Liver (tissue), 9 donors: ENCODE results near the gene S1PR4. TPM values are rescaled to one million over a fixed set of nuclear protein-coding genes. Genes with fewer than 3 reads are reported as not detected.

Experiments used
- DNase-seq: peaks from one replicate; pipeline ENCODE4 v3.0.0-alpha.2; 2017; ENCODE audit warnings: low spot score
- H3K27ac ChIP-seq, 2 donors: one replicate each; pipeline ENCODE4 v1.7.0; 2013; ENCODE audit warnings: inconsistent platforms in 2 of 2, low read length in 2 of 2, control low read depth in 1 of 2, low read depth in 1 of 2, mild to moderate bottlenecking in 1 of 2
- H3K27me3 ChIP-seq, 4 donors: one replicate each; pipeline versions ENCODE4 v1.6.1 to v1.7.0; 2013; ENCODE audit warnings: low read length in 3 of 4, inconsistent platforms in 1 of 4, mild to moderate bottlenecking in 1 of 4, moderate library complexity in 1 of 4; ENCODE audit not compliant: control insufficient read depth in 4 of 4, insufficient read depth in 4 of 4
- H3K36me3 ChIP-seq, 4 donors: one replicate each; pipeline versions ENCODE4 v1.6.1 to v1.7.0; 2013; ENCODE audit warnings: low read length in 3 of 4, mild to moderate bottlenecking in 3 of 4, low read depth in 1 of 4, moderate library complexity in 1 of 4; ENCODE audit not compliant: control insufficient read depth in 4 of 4, insufficient read depth in 3 of 4
- H3K4me1 ChIP-seq, 4 donors: one replicate each; pipeline versions ENCODE4 v1.6.1 to v1.7.0; 2013; ENCODE audit warnings: low read length in 3 of 4, mild to moderate bottlenecking in 3 of 4, moderate library complexity in 1 of 4; ENCODE audit not compliant: control insufficient read depth in 4 of 4, insufficient read depth in 4 of 4
- H3K4me3 ChIP-seq, 3 donors: one replicate each; pipeline versions ENCODE4 v1.6.1 to v1.7.0; 2013; ENCODE audit warnings: low read length in 3 of 3, control low read depth in 1 of 3, low read depth in 1 of 3, mild to moderate bottlenecking in 1 of 3
- H3K9ac ChIP-seq, 2 donors: one replicate each; pipeline ENCODE4 v1.7.0; 2013; ENCODE audit warnings: low read length in 2 of 2, mild to moderate bottlenecking in 2 of 2, moderate library complexity in 2 of 2, control low read depth in 1 of 2, low read depth in 1 of 2
- H3K9me3 ChIP-seq, 4 donors: one replicate each; pipeline versions ENCODE4 v1.6.1 to v1.7.0; 2013; ENCODE audit warnings: low read length in 3 of 4; ENCODE audit not compliant: control insufficient read depth in 4 of 4
- EGR1 ChIP-seq, 2 donors: IDR thresholded peaks; 2 replicates each; pipeline ENCODE4 v1.6.1; 2016 to 2018; ENCODE audit warnings: antibody characterized with exemption in 2 of 2, low read depth in 2 of 2
- FOXA1 ChIP-seq: IDR thresholded peaks from 2 replicates; pipeline ENCODE4 v1.6.1; 2016; ENCODE audit warnings: antibody characterized with exemption
- FOXA2 ChIP-seq: IDR thresholded peaks from 2 replicates; pipeline ENCODE4 v1.6.1; 2016; ENCODE audit warnings: antibody characterized with exemption
- GABPA ChIP-seq, 2 donors: IDR thresholded peaks in 1 of 2; conservative IDR thresholded peaks in 1 of 2; 2 replicates each; pipeline ENCODE4 v1.6.1; 2016; ENCODE audit warnings: antibody characterized with exemption in 2 of 2, mild to moderate bottlenecking in 1 of 2, moderate library complexity in 1 of 2
- HNF4A ChIP-seq, 2 donors: conservative IDR thresholded peaks; 2 replicates each; pipeline ENCODE4 v1.6.1; 2016; ENCODE audit warnings: antibody characterized with exemption in 2 of 2, mild to moderate bottlenecking in 2 of 2
- HNF4G ChIP-seq: IDR thresholded peaks from 2 replicates; pipeline ENCODE4 v1.6.1; 2016; ENCODE audit warnings: antibody characterized with exemption
- JUND ChIP-seq, 2 donors: IDR thresholded peaks; 2 replicates each; pipeline ENCODE4 v1.6.1; 2016; ENCODE audit warnings: antibody characterized with exemption in 2 of 2
- MAX ChIP-seq: IDR thresholded peaks from 2 replicates; pipeline ENCODE4 v1.6.1; 2016; ENCODE audit warnings: antibody characterized with exemption
- NR2F2 ChIP-seq: IDR thresholded peaks from 2 replicates; pipeline ENCODE4 v1.6.1; 2016; ENCODE audit warnings: antibody characterized with exemption
- RAD21 ChIP-seq, 2 donors: IDR thresholded peaks; 2 replicates each; pipeline ENCODE4 v1.6.1; 2016; ENCODE audit warnings: antibody characterized with exemption in 2 of 2, mild to moderate bottlenecking in 2 of 2
- REST ChIP-seq: IDR thresholded peaks from 2 replicates; pipeline ENCODE4 v1.6.1; 2016; ENCODE audit warnings: antibody characterized with exemption, mild to moderate bottlenecking
- RXRA ChIP-seq, 2 donors: IDR thresholded peaks; 2 replicates each; pipeline ENCODE4 v1.6.1; 2017 to 2018; ENCODE audit warnings: antibody characterized with exemption in 2 of 2, mild to moderate bottlenecking in 1 of 2
- SP1 ChIP-seq: IDR thresholded peaks from 2 replicates; pipeline ENCODE4 v1.6.1; 2018; ENCODE audit warnings: antibody characterized with exemption, mild to moderate bottlenecking
- TAF1 ChIP-seq: conservative IDR thresholded peaks from 2 replicates; pipeline ENCODE4 v1.6.1; 2016; ENCODE audit warnings: antibody characterized with exemption, mild to moderate bottlenecking
- YY1 ChIP-seq: IDR thresholded peaks from 2 replicates; pipeline ENCODE4 v1.6.1; 2016; ENCODE audit warnings: antibody characterized with exemption, mild to moderate bottlenecking
- ZBTB33 ChIP-seq: IDR thresholded peaks from 2 replicates; pipeline ENCODE4 v1.6.1; 2016; ENCODE audit warnings: antibody characterized with exemption
- WGBS: extraction: QIAGEN DNeasy Blood & Tissue Kit; methylation state at CpG from one replicate; pipeline ENCODE4 v1.1.7; 2013; 5-methylcytosine and 5-hydroxymethylcytosine counted together
- polyA plus RNA-seq, 2 donors: library from polyadenylated mRNA; stranded (reverse) in 1 of 2; unstranded in 1 of 2; fragments of 200-250 nt in 1 of 2; fragments of >200 nt in 1 of 2; fragmentation: Nextera tagmentation in 1 of 2; extraction: Ambion mirVana in 1 of 2; gene quantifications; one replicate each; pipeline versions ENCODE4 v1.2.1 to v1.2.3, GENCODE V29; 2013 to 2015
- total RNA-seq, 2 donors: library from RNA; depleted of rRNA; stranded (reverse); fragments of >200 nt; gene quantifications; one replicate each; pipeline ENCODE4 v1.2.3, GENCODE V29; 2014
- TF ChIP-seq, protein P1 (sequence below): IDR thresholded peaks from 2 replicates; pipeline ENCODE4 v1.6.1; 2016; ENCODE audit warnings: antibody characterized with exemption
- TF ChIP-seq, protein P2 (sequence below): fragments of 150-350 bp; IDR thresholded peaks from 2 replicates; pipeline ENCODE4 v1.5.1; 2017; ENCODE audit warnings: improper control_type of control experiment, low read depth, low read length; ENCODE audit not compliant: missing input control
- donor health status: healthy.
- donor health status: healthy.
- donor health status: healthy.
- donor health status: healthy.
- donor health status: healthy.

The S1PR4 gene
- total and polyA plus RNA-seq, 4 donors: 0.93 to 11.0 (median 2.1) TPM

GRCh38 chr19:3188627-3189596, 10.3 kb downstream of the S1PR4 start:
- Histone ChIP-seq H3K9me3 (no peaks in the 10 kb centered on the region), H3K9ac (no peak overlapping the region), H3K4me1 (peaks cover 8 to 28% (median 21%) of the 10 kb centered on the region in 4 donors), H3K27ac (no peak overlapping the region), H3K4me3 (no peak overlapping the region), H3K36me3 (peaks cover 0 to 5% (median 1%) of the 10 kb centered on the region in 4 donors), H3K27me3 (no peaks in the 10 kb centered on the region)
- TF ChIP-seq FOXA2 (no peak), RXRA (IDR thresholded peaks at IDR 0.05) (no peak), HNF4A (conservative IDR thresholded peaks at IDR 0.05) (no peak), FOXA1 (no peak), REST (no peak), HNF4G (no peak), TAF1 (no peak), EGR1 (IDR thresholded peaks at IDR 0.05; ENCODE audit: low read depth in 2 of 2) (no peak), JUND (IDR thresholded peaks at IDR 0.05) (no peak), GABPA (IDR thresholded peaks at IDR 0.05 in 1 of 2, conservative IDR thresholded peaks at IDR 0.05 in 1 of 2) (no peak), MAX (no peak), SP1 (no peak), ZBTB33 (no peak), NR2F2 (no peak), YY1 (no peak), RAD21 (IDR thresholded peaks at IDR 0.05) (no peak)
- TF ChIP-seq, protein P1, sequence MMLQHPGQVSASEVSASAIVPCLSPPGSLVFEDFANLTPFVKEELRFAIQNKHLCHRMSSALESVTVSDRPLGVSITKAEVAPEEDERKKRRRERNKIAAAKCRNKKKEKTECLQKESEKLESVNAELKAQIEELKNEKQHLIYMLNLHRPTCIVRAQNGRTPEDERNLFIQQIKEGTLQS: no peak
- TF ChIP-seq, protein P2, sequence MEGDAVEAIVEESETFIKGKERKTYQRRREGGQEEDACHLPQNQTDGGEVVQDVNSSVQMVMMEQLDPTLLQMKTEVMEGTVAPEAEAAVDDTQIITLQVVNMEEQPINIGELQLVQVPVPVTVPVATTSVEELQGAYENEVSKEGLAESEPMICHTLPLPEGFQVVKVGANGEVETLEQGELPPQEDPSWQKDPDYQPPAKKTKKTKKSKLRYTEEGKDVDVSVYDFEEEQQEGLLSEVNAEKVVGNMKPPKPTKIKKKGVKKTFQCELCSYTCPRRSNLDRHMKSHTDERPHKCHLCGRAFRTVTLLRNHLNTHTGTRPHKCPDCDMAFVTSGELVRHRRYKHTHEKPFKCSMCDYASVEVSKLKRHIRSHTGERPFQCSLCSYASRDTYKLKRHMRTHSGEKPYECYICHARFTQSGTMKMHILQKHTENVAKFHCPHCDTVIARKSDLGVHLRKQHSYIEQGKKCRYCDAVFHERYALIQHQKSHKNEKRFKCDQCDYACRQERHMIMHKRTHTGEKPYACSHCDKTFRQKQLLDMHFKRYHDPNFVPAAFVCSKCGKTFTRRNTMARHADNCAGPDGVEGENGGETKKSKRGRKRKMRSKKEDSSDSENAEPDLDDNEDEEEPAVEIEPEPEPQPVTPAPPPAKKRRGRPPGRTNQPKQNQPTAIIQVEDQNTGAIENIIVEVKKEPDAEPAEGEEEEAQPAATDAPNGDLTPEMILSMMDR: no peak
- 85% methylated on average over 35 of the region's 35 CpGs for WGBS
- no peak for DNase-seq
